ENCODE data around the gene DAGLB.

- TF ChIP-seq EP300 (IDR thresholded peaks at IDR 0.05; ENCODE audit: borderline replicate concordance in 1 of 2, low read depth in 2 of 2, low read length in 2 of 2), result no peak
- no peak for TF ChIP-seq POLR2A (IDR thresholded peaks at IDR 0.05; ENCODE audit: control extremely low read depth in 1 of 2, low read depth in 2 of 2, low read length in 2 of 2)
- no peak for TF ChIP-seq MAX (IDR thresholded peaks at IDR 0.05)
- TF ChIP-seq YY1 (IDR thresholded peaks at IDR 0.05; ENCODE audit: low read depth, low read length), result no peak
- no peak for TF ChIP-seq CHD1 (IDR thresholded peaks at IDR 0.05; ENCODE audit: low read depth, low read length)
- no peak for TF ChIP-seq CTCF (IDR thresholded peaks at IDR 0.05; ENCODE audit: control extremely low read depth in 1 of 3, insufficient read depth in 1 of 3, low read depth in 1 of 3, low read length in 3 of 3)
- TF ChIP-seq FOSL1 (IDR thresholded peaks at IDR 0.05; ENCODE audit: insufficient read depth, low read depth, low read length), result no peak
- TF ChIP-seq EZH2 (IDR thresholded peaks at IDR 0.05; ENCODE audit: low read depth, low read length, severe bottlenecking), result no peak
- TF ChIP-seq HDAC6 (IDR thresholded peaks at IDR 0.05; ENCODE audit: low read depth, low read length), result no peak
- no peak for TF ChIP-seq CBX5 (IDR thresholded peaks at IDR 0.05; ENCODE audit: low read depth, low read length)
- no peak for TF ChIP-seq GTF2F1 (IDR thresholded peaks at IDR 0.05; ENCODE audit: borderline replicate concordance, low read depth, low read length)
- no peak for TF ChIP-seq KDM1A (IDR thresholded peaks at IDR 0.05; ENCODE audit: borderline replicate concordance, low read length)
Observed at GRCh38 chr7:6409091-6409490, 38.7 kb downstream of the DAGLB start.
